GM12878 (cell line): ENCODE data around the gene SC5D. TPM values are rescaled to one million over a fixed set of nuclear protein-coding genes. Genes with fewer than 3 reads are reported as not detected.

Experiments
- ATAC-seq: fragments of 200-7000 bp; cut with Tn5 transposase; 3 replicates; pipeline ENCODE4 v1.9.1; 2020; ENCODE audit warnings: mild to moderate bottlenecking, moderate library complexity
- BruUV-seq: library from RNA; stranded (reverse); fragments of 400-500 nt; replicated peaks from 2 replicates; lab custom pipeline; 2021; lab: Mats Ljungman, UMichigan
- CTCF ChIA-PET: fragments of 300-600 bp; sonication (Branson Sonifier 250); formaldehyde crosslinking; extraction: SDS; loops from one replicate; lab custom pipeline; 2021; ENCODE audit warnings: inconsistent platforms; lab: Yijun Ruan, JAX
- POLR2A ChIA-PET: fragments of 350-600 bp; formaldehyde crosslinking; extraction: SDS; loops from one replicate; lab custom pipeline; 2021; ENCODE audit warnings: inconsistent platforms; lab: Charles Lee
- RAD21 ChIA-PET: fragments of 300-600 bp; sonication (Branson Sonifier 250); formaldehyde crosslinking; loops from one replicate; lab custom pipeline; 2023; ENCODE audit warnings: antibody characterized with exemption; ENCODE audit not compliant: unreplicated experiment; lab: Charles Lee
- SMC1A ChIA-PET: fragments of 300-600 bp; sonication (Branson Sonifier 250); formaldehyde crosslinking; loops from one replicate; lab custom pipeline; 2023; ENCODE audit not compliant: unreplicated experiment, uncharacterized antibody; lab: Charles Lee
- DNase-seq: peaks from one replicate; pipeline ENCODE4 v3.0.0-alpha.2; 2011; ENCODE audit warnings: low read depth, low spot score
- FAIRE-seq: peaks from 3 replicates; lab custom pipeline; 2011; peaks lifted over from hg19 to GRCh38; lab: Jason Lieb, UNC
- H2AFZ ChIP-seq: 2 replicates; pipeline ENCODE4 v1.6.0; 2011; ENCODE audit warnings: low read depth, low read length, control low read depth; ENCODE audit not compliant: control insufficient read depth
- H3K27ac ChIP-seq: 2 replicates; pipeline ENCODE4 v1.5.1; 2011; ENCODE audit warnings: control low read depth; ENCODE audit not compliant: control insufficient read depth, insufficient read depth
- H3K27me3 ChIP-seq, 2 experiments: replicated peaks in 1 of 2; 2 replicates each; pipeline versions ENCODE4 v1.6.0 to v1.6.1; 2011; ENCODE audit warnings: low read length in 1 of 2; ENCODE audit not compliant: control insufficient read depth in 2 of 2, insufficient read depth in 2 of 2
- H3K36me3 ChIP-seq, 2 experiments: 2 replicates each; pipeline ENCODE4 v1.5.1; 2011; ENCODE audit warnings: low read length in 1 of 2; ENCODE audit not compliant: control insufficient read depth in 2 of 2, insufficient read depth in 2 of 2
- H3K4me1 ChIP-seq: 2 replicates; pipeline ENCODE4 v1.6.1; 2011; ENCODE audit warnings: mild to moderate bottlenecking, low read length, moderate library complexity, mixed read lengths; ENCODE audit not compliant: control insufficient read depth, insufficient read depth
- H3K4me2 ChIP-seq: 2 replicates; pipeline ENCODE4 v1.6.0; 2011; ENCODE audit warnings: control low read depth; ENCODE audit not compliant: control insufficient read depth, insufficient read depth
- H3K4me3 ChIP-seq: fragments of 200-600 bp; sonication (generic); 2 replicates; pipeline ENCODE4 v1.5.1; 2016
- H3K79me2 ChIP-seq: 2 replicates; pipeline ENCODE4 v1.6.0; 2011; ENCODE audit warnings: low read length; ENCODE audit not compliant: control insufficient read depth, insufficient read depth
- H3K9ac ChIP-seq: 2 replicates; pipeline ENCODE4 v1.8.0; 2011; ENCODE audit warnings: low read length, control low read depth, mixed read lengths; ENCODE audit not compliant: control insufficient read depth, insufficient read depth
- H3K9me3 ChIP-seq: replicated peaks from 3 replicates; pipeline ENCODE4 v1.5.1; 2011; ENCODE audit warnings: mild to moderate bottlenecking, low read length; ENCODE audit not compliant: control insufficient read depth, insufficient read depth
- H4K20me1 ChIP-seq: 2 replicates; pipeline ENCODE4 v1.6.0; 2011; ENCODE audit not compliant: control insufficient read depth, insufficient read depth
- EZH2 ChIP-seq: IDR thresholded peaks from 2 replicates; pipeline ENCODE4 v1.6.1; 2012; ENCODE audit warnings: low read depth, mild to moderate bottlenecking, control low read depth, inconsistent platforms, low read length, borderline replicate concordance; ENCODE audit not compliant: control insufficient read depth
- HDAC2 ChIP-seq: fragments of 200-600 bp; sonication (generic); IDR thresholded peaks from 2 replicates; pipeline ENCODE4 v1.6.1; 2017
- KLF5 ChIP-seq: fragments of 450-650 bp; IDR thresholded peaks from 2 replicates; pipeline ENCODE4 v1.6.1; 2014; ENCODE audit warnings: mild to moderate bottlenecking; ENCODE audit not compliant: partially characterized antibody
- PAX5 ChIP-seq: IDR thresholded peaks from 2 replicates; pipeline ENCODE4 v1.6.1; 2011; ENCODE audit warnings: low read depth, low read length, borderline replicate concordance
- POLR2AphosphoS5 ChIP-seq: IDR thresholded peaks from 2 replicates; pipeline ENCODE4 v1.6.1; 2011; ENCODE audit warnings: mild to moderate bottlenecking, low read length, inconsistent platforms
- POU2F2 ChIP-seq: IDR thresholded peaks from 3 replicates; pipeline ENCODE4 v1.6.1; 2011; ENCODE audit warnings: low read depth, mild to moderate bottlenecking, low read length, borderline replicate concordance
- RAD21 ChIP-seq: IDR thresholded peaks from 2 replicates; pipeline ENCODE4 v1.6.1; 2011; ENCODE audit warnings: mild to moderate bottlenecking, low read depth, low read length, moderate library complexity; ENCODE audit not compliant: insufficient read depth
- RUNX3 ChIP-seq: IDR thresholded peaks from 2 replicates; pipeline ENCODE4 v1.6.1; 2012; ENCODE audit warnings: low read length, inconsistent platforms
- SMARCA5 ChIP-seq: fragments of 450-650 bp; IDR thresholded peaks from 2 replicates; pipeline ENCODE4 v1.6.1; 2017; ENCODE audit warnings: mild to moderate bottlenecking
- TCF12 ChIP-seq: IDR thresholded peaks from 2 replicates; pipeline ENCODE4 v1.6.1; 2011; ENCODE audit warnings: low read depth, mild to moderate bottlenecking, low read length
- TCF3 ChIP-seq: IDR thresholded peaks from 2 replicates; pipeline ENCODE4 v1.6.1; 2012; ENCODE audit warnings: low read depth, mild to moderate bottlenecking, low read length, borderline replicate concordance; ENCODE audit not compliant: insufficient read depth
- YBX1 ChIP-seq: fragments of 450-650 bp; IDR thresholded peaks from 2 replicates; pipeline ENCODE4 v1.6.1; 2016; ENCODE audit warnings: antibody characterized with exemption
- ZNF207 ChIP-seq: fragments of 450-650 bp; IDR thresholded peaks from 2 replicates; pipeline ENCODE4 v1.6.1; 2014; ENCODE audit warnings: antibody characterized with exemption, mild to moderate bottlenecking, borderline replicate concordance
- WGBS: methylation state at CpG from one replicate; pipeline ENCODE4 v1.1.6; 2016; ENCODE audit warnings: low lambda C conversion rate; ENCODE audit not compliant: insufficient replicate concordance, insufficient coverage; ENCODE audit errors: missing lambda C conversion rate; 5-methylcytosine and 5-hydroxymethylcytosine counted together
- in situ Hi-C: fragments of 300-500 bp; cut with MboI; formaldehyde crosslinking; loops from 9 replicates; pipeline ENCODE4 v1.14.3; 2018; ENCODE audit warnings: mixed read lengths
- intact Hi-C: fragments of 100-400 bp; cut with micrococcal nuclease; formaldehyde crosslinking; loops from one replicate; pipeline ENCODE4 v1.14.2; 2022; ENCODE audit not compliant: unreplicated experiment
- polyA plus RNA-seq, 11 experiments: library from polyadenylated mRNA; depleted of rRNA in 4 of 11; unstranded in 6 of 11; stranded (reverse) in 5 of 11; fragments of >200 nt; fragmentation: Nextera tagmentation in 4 of 11; fragmentation: Illumina TruSeq in 1 of 11; extraction: Ambion mirVana in 4 of 11; extraction: Trizol in 1 of 11; gene quantifications; 1 replicate in 1 of 11; 2 replicates in 10 of 11; pipeline versions ENCODE4 v1.2.1 to v1.2.3, GENCODE V29; 2011 to 2016; ENCODE audit warnings: inconsistent platforms in 2 of 11, missing spikeins in 2 of 11, low read depth in 1 of 11
- total RNA-seq, 4 experiments: library from RNA; depleted of rRNA in 3 of 4; stranded (reverse); fragments of >200 nt in 3 of 4; fragmentation: Illumina TruSeq in 1 of 4; extraction: Trizol in 1 of 4; gene quantifications; 2 replicates each; pipeline versions ENCODE4 v1.2.1 to v1.2.3, GENCODE V29; 2013 to 2021
- TF ChIP-seq, protein P1 (sequence below): fragments of 450-650 bp; IDR thresholded peaks from 2 replicates; pipeline ENCODE4 v1.6.1; 2018; ENCODE audit warnings: borderline replicate concordance, mild to moderate bottlenecking; ENCODE audit not compliant: partially characterized antibody
- TF ChIP-seq, protein P2 (sequence below): fragments of 450-650 bp; IDR thresholded peaks from 2 replicates; pipeline ENCODE4 v1.6.1; 2016; ENCODE audit warnings: mild to moderate bottlenecking
- TF ChIP-seq, protein P3 (sequence below): IDR thresholded peaks from 2 replicates; pipeline ENCODE4 v1.6.1; 2011; ENCODE audit warnings: borderline replicate concordance, low read depth, mild to moderate bottlenecking, moderate library complexity, mixed read lengths, low read length; ENCODE audit not compliant: insufficient read depth; ENCODE audit errors: extremely low read length

The SC5D gene
- total and polyA plus RNA-seq, 10 of the 15 experiments (the other 5 are each of a cell fraction or from before 2014, with no cell fraction given): 23.7 to 134 (median 30.8) TPM

DNA sequence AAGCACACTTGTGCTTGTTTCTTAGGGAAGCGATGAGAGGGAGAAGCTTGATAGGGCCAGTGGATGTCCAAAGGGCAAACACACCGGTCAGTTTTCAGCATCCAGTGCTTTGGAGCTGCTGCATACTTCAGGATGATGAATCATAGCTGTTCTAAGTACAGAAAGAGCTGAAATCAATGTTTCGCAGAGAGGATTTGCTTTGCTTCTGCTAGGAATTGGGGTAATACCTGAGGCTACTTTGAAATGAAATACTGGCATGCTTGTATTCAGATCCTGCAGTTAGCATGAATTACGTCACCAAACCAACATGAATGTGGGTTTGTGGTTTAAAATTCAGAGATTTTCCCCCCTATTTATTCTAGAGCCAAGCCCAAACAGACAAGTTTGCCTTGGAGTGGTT lies 41.7 kb upstream of the SC5D start:
- H3K4me3 ChIP-seq: no peak overlapping the region
- ChIA-PET SMC1A (interaction anchor here (0.6 to 1.5 kb wide), 3 partner anchors 10 to 325 kb away, joined by 3 read pairs; no protein-coding TSS in a partner anchor), POLR2A (no interaction called here), RAD21 (interaction anchor here (1.0 to 1.4 kb wide), 2 partner anchors 13 to 49 kb away, joined by 3 to 5 read pairs; no protein-coding TSS in a partner anchor), CTCF (interaction anchor here (0.7 to 2.1 kb wide), 10 partner anchors 7 to 405 kb away, joined by 3 to 9 read pairs (median 4); partner anchors contain the start of gene SC5D)
- H3K27me3 ChIP-seq: no peaks in the 10 kb centered on the region; a peak in 1 of 4 replicates
- ATAC-seq (no peak), DNase-seq (no peak), FAIRE-seq (no peak)
- BruUV-seq: no TSS peak
- H2AFZ ChIP-seq: no peak overlapping the region
- in situ Hi-C loops: loop anchor here (5.0 kb wide), 1 partner anchor 341 kb away; no protein-coding TSS in a partner anchor
- WGBS: 61% methylated on average over 4 of the region's 4 CpGs
- no peaks in the 10 kb centered on the region for H3K4me1 ChIP-seq
- TF ChIP-seq SMARCA5 (no peak), POLR2AphosphoS5 (no peak), TCF3 (no peak), ZNF207 (no peak), RUNX3 (no peak), PAX5 (no peak), KLF5 (no peak), TCF12 (no peak), POU2F2 (no peak), RAD21 (no peak), HDAC2 (no peak), EZH2 (no peak), YBX1 (no peak)
- TF ChIP-seq, protein P1, sequence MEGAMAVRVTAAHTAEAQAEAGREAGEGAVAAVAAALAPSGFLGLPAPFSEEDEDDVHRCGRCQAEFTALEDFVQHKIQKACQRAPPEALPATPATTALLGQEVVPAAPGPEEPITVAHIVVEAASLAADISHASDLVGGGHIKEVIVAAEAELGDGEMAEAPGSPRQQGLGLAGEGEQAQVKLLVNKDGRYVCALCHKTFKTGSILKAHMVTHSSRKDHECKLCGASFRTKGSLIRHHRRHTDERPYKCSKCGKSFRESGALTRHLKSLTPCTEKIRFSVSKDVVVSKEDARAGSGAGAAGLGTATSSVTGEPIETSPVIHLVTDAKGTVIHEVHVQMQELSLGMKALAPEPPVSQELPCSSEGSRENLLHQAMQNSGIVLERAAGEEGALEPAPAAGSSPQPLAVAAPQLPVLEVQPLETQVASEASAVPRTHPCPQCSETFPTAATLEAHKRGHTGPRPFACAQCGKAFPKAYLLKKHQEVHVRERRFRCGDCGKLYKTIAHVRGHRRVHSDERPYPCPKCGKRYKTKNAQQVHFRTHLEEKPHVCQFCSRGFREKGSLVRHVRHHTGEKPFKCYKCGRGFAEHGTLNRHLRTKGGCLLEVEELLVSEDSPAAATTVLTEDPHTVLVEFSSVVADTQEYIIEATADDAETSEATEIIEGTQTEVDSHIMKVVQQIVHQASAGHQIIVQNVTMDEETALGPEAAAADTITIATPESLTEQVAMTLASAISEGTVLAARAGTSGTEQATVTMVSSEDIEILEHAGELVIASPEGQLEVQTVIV: no peak
- TF ChIP-seq, protein P2, sequence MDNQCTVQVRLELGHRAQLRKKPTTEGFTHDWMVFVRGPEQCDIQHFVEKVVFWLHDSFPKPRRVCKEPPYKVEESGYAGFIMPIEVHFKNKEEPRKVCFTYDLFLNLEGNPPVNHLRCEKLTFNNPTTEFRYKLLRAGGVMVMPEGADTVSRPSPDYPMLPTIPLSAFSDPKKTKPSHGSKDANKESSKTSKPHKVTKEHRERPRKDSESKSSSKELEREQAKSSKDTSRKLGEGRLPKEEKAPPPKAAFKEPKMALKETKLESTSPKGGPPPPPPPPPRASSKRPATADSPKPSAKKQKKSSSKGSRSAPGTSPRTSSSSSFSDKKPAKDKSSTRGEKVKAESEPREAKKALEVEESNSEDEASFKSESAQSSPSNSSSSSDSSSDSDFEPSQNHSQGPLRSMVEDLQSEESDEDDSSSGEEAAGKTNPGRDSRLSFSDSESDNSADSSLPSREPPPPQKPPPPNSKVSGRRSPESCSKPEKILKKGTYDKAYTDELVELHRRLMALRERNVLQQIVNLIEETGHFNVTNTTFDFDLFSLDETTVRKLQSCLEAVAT: no peak
- TF ChIP-seq, protein P3, sequence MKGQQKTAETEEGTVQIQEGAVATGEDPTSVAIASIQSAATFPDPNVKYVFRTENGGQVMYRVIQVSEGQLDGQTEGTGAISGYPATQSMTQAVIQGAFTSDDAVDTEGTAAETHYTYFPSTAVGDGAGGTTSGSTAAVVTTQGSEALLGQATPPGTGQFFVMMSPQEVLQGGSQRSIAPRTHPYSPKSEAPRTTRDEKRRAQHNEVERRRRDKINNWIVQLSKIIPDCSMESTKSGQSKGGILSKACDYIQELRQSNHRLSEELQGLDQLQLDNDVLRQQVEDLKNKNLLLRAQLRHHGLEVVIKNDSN: no peak
- intact Hi-C loops: no loop called here
- no peaks in the 10 kb centered on the region for H3K36me3 ChIP-seq
- H3K9ac ChIP-seq: no peak overlapping the region
- H3K4me2 ChIP-seq: no peak overlapping the region
- H3K9me3 ChIP-seq: peaks cover 2% of the 10 kb centered on the region; the same call in 2 of the 3 replicates
- H3K79me2 ChIP-seq: no peaks in the 10 kb centered on the region
- no peak overlapping the region for H3K27ac ChIP-seq
- no peaks in the 10 kb centered on the region for H4K20me1 ChIP-seq
